HepG2 (cell line): Measurements from ENCODE around the gene MFGE8. TPM values are rescaled to one million over a fixed set of nuclear protein-coding genes. Genes with fewer than 3 reads are reported as not detected.

ENCODE experiments used
- ATAC-seq: fragments of 200-7000 bp; cut with Tn5 transposase; 3 replicates; pipeline ENCODE4 v1.9.1; 2020; ENCODE audit warnings: mild to moderate bottlenecking, moderate library complexity
- BruUV-seq: library from RNA; stranded (reverse); fragments of 400-500 nt; replicated peaks from 2 replicates; lab custom pipeline; 2021; lab: Mats Ljungman, UMichigan
- CTCF ChIA-PET: fragments of 300-600 bp; formaldehyde crosslinking; extraction: SDS; loops from one replicate; lab custom pipeline; 2021; ENCODE audit warnings: low total read pairs, inconsistent platforms, low intra/inter-chr PET ratio; lab: Yijun Ruan, JAX
- POLR2A ChIA-PET: fragments of 350-600 bp; sonication (Branson Sonifier 250); formaldehyde crosslinking; loops from one replicate; lab custom pipeline; 2020; ENCODE audit warnings: antibody characterized with exemption, inconsistent platforms; lab: Yijun Ruan, JAX
- DNase-seq: peaks from one replicate; pipeline ENCODE4 v3.0.0-alpha.2; 2015; ENCODE audit warnings: low spot score
- FAIRE-seq: peaks from 3 replicates; lab custom pipeline; 2011; peaks lifted over from hg19 to GRCh38; lab: Jason Lieb, UNC
- H2AFZ ChIP-seq: one replicate; pipeline ENCODE4 v1.6.1; 2011; ENCODE audit warnings: low read length, inconsistent platforms
- H3K27ac ChIP-seq: fragments of 300-600 bp; 3 replicates; pipeline ENCODE4 v1.8.0; 2011; ENCODE audit warnings: mixed run types, mild to moderate bottlenecking, mixed read lengths, low read length, inconsistent platforms; ENCODE audit not compliant: insufficient read depth; ENCODE audit errors: extremely low read length
- H3K27me3 ChIP-seq, 2 experiments: fragments of 200-600 bp in 1 of 2; 2 replicates in 1 of 2; 3 replicates in 1 of 2; pipeline versions ENCODE4 v1.6.0 to v1.8.0; 2011; ENCODE audit warnings: low read length in 2 of 2, mild to moderate bottlenecking in 2 of 2, moderate library complexity in 2 of 2, inconsistent platforms in 1 of 2; ENCODE audit not compliant: insufficient read depth in 2 of 2, control insufficient read depth in 1 of 2
- H3K36me3 ChIP-seq, 2 experiments: fragments of 200-600 bp in 1 of 2; replicated peaks in 1 of 2; 2 replicates in 1 of 2; 3 replicates in 1 of 2; pipeline versions ENCODE4 v1.5.1 to v1.8.0; 2011; ENCODE audit warnings: low read length in 2 of 2, inconsistent platforms in 1 of 2; ENCODE audit not compliant: insufficient read depth in 2 of 2, control insufficient read depth in 1 of 2
- H3K4me1 ChIP-seq: 2 replicates; pipeline ENCODE4 v1.5.1; 2012; ENCODE audit warnings: low read length, inconsistent platforms; ENCODE audit not compliant: insufficient read depth
- H3K4me2 ChIP-seq: 2 replicates; pipeline ENCODE4 v1.6.0; 2011; ENCODE audit warnings: low read depth, low read length, inconsistent platforms
- H3K4me3 ChIP-seq, 3 experiments: fragments of 200-600 bp in 1 of 3; sonication (generic), shearing (Covaris generic) in 1 of 3; replicated peaks in 1 of 3; 2 replicates each; pipeline ENCODE4 v1.5.1; 2011 to 2016; ENCODE audit warnings: low read length in 3 of 3, inconsistent platforms in 2 of 3, low read depth in 2 of 3, mild to moderate bottlenecking in 2 of 3, control low read depth in 1 of 3, mixed read lengths in 1 of 3; ENCODE audit not compliant: insufficient read depth in 1 of 3
- H3K79me2 ChIP-seq: one replicate; pipeline ENCODE4 v1.6.1; 2011; ENCODE audit warnings: low read length, inconsistent platforms; ENCODE audit not compliant: insufficient read depth
- H3K9ac ChIP-seq: 2 replicates; pipeline ENCODE4 v1.6.0; 2011; ENCODE audit warnings: mild to moderate bottlenecking, low read depth, low read length, inconsistent platforms; ENCODE audit not compliant: insufficient read depth
- H3K9me3 ChIP-seq: 2 replicates; pipeline ENCODE4 v1.5.1; 2012; ENCODE audit warnings: mild to moderate bottlenecking, low read length
- H4K20me1 ChIP-seq: 2 replicates; pipeline ENCODE4 v1.6.0; 2011; ENCODE audit warnings: inconsistent platforms, mild to moderate bottlenecking, low read length, moderate library complexity; ENCODE audit not compliant: insufficient read depth
- ASH2L ChIP-seq: fragments of 300-600, 200-600 bp; sonication (generic); IDR thresholded peaks from 2 replicates; pipeline ENCODE4 v1.7.0; 2017; ENCODE audit warnings: low read depth, mild to moderate bottlenecking, moderate library complexity, mixed read lengths, low read length; ENCODE audit not compliant: insufficient read length
- DNMT3B ChIP-seq: conservative IDR thresholded peaks from 2 replicates; pipeline ENCODE4 v1.6.1; 2016; ENCODE audit warnings: missing biosample characterization, control low read depth
- HOXA3 ChIP-seq: sonication (generic); formaldehyde crosslinking; IDR thresholded peaks from 2 replicates; pipeline ENCODE4 v1.5.0; 2020; ENCODE audit warnings: missing genetic modification reagents
- HOXA9 ChIP-seq: sonication (generic); formaldehyde crosslinking; IDR thresholded peaks from 2 replicates; pipeline ENCODE4 v1.8.1; 2022; ENCODE audit warnings: missing genetic modification reagents, mild to moderate bottlenecking, moderate library complexity, borderline replicate concordance
- KDM2A ChIP-seq: sonication (generic); formaldehyde crosslinking; IDR thresholded peaks from 2 replicates; pipeline ENCODE4 v1.4.0; 2020; ENCODE audit warnings: low read depth, missing genetic modification reagents, borderline replicate concordance
- NFATC3 ChIP-seq: sonication (generic); formaldehyde crosslinking; IDR thresholded peaks from 2 replicates; pipeline ENCODE4 v1.5.1; 2020; ENCODE audit warnings: mild to moderate bottlenecking, missing genetic modification reagents
- SMARCE1 ChIP-seq: fragments of 450-650 bp; IDR thresholded peaks from 2 replicates; pipeline ENCODE4 v1.6.1; 2017; ENCODE audit warnings: borderline replicate concordance
- ZBTB14 ChIP-seq: sonication (generic); formaldehyde crosslinking; IDR thresholded peaks from 2 replicates; pipeline ENCODE4 v1.4.0; 2020; ENCODE audit warnings: missing genetic modification reagents
- ZBTB21 ChIP-seq: sonication (generic); formaldehyde crosslinking; IDR thresholded peaks from 2 replicates; pipeline ENCODE4 v1.4.0; 2020; ENCODE audit warnings: missing genetic modification reagents
- ZFX ChIP-seq: sonication (generic); formaldehyde crosslinking; IDR thresholded peaks from 2 replicates; pipeline ENCODE4 v1.4.0; 2020; ENCODE audit warnings: mild to moderate bottlenecking, low read depth, missing genetic modification reagents, moderate library complexity
- ZNF350 ChIP-seq: sonication (generic); formaldehyde crosslinking; IDR thresholded peaks from 2 replicates; pipeline ENCODE4 v1.4.0; 2020; ENCODE audit warnings: mild to moderate bottlenecking, low read depth, missing genetic modification reagents, borderline replicate concordance
- ZNF543 ChIP-seq: sonication (generic); formaldehyde crosslinking; IDR thresholded peaks from 2 replicates; pipeline ENCODE4 v1.4.0; 2020; ENCODE audit warnings: mild to moderate bottlenecking, missing genetic modification reagents
- ZNF570 ChIP-seq: sonication (generic); formaldehyde crosslinking; IDR thresholded peaks from 2 replicates; pipeline ENCODE4 v1.4.0; 2020; ENCODE audit warnings: mild to moderate bottlenecking, missing genetic modification reagents, borderline replicate concordance
- ZNF660 ChIP-seq: sonication (generic); formaldehyde crosslinking; IDR thresholded peaks from 2 replicates; pipeline ENCODE4 v1.5.1; 2020; ENCODE audit warnings: mild to moderate bottlenecking, low read depth, missing genetic modification reagents, borderline replicate concordance
- ZNF839 ChIP-seq: sonication (generic); formaldehyde crosslinking; IDR thresholded peaks from 2 replicates; pipeline ENCODE4 v1.4.0; 2020; ENCODE audit warnings: missing genetic modification reagents, mild to moderate bottlenecking, borderline replicate concordance
- WGBS: methylation state at CpG from one replicate; pipeline ENCODE4 v1.1.6; 2017; ENCODE audit warnings: low lambda C conversion rate; 5-methylcytosine and 5-hydroxymethylcytosine counted together
- in situ Hi-C: cut with HindIII; loops from 2 replicates; pipeline ENCODE4 v1.10.0; 2017; ENCODE audit warnings: low pct_unique_long_range_greater_than_20kb; ENCODE audit not compliant: extremely low pct_ligation_motif_present
- intact Hi-C: fragments of 100-400 bp; cut with micrococcal nuclease; formaldehyde crosslinking; loops from one replicate; pipeline ENCODE4 v1.10.0; 2022; ENCODE audit not compliant: unreplicated experiment
- polyA plus RNA-seq, 8 experiments: library from polyadenylated mRNA; depleted of rRNA in 3 of 8; stranded (reverse) in 7 of 8; unstranded in 1 of 8; fragments of >200 nt; fragmentation: Illumina TruSeq in 4 of 8; extraction: Trizol in 4 of 8; gene quantifications; 2 replicates each; pipeline versions ENCODE4 v1.2.1 to v1.2.3, GENCODE V29; 2011 to 2016; ENCODE audit warnings: low read depth in 4 of 8, missing spikeins in 1 of 8, mixed read lengths in 1 of 8; ENCODE audit not compliant: insufficient read depth in 1 of 8
- total RNA-seq, 5 experiments: library from RNA; depleted of rRNA; stranded (reverse); fragments of >200 nt; fragmentation: Illumina TruSeq; extraction: Trizol; gene quantifications; 2 replicates each; pipeline ENCODE4 v1.2.3, GENCODE V29; 2016; ENCODE audit warnings: low read depth in 1 of 5
- TF ChIP-seq, protein P1 (sequence below): sonication (generic); formaldehyde crosslinking; IDR thresholded peaks from 2 replicates; pipeline ENCODE4 v1.5.1; 2020; ENCODE audit warnings: missing genetic modification reagents, mild to moderate bottlenecking, borderline replicate concordance

The MFGE8 gene
- total and polyA plus RNA-seq, 2 of the 13 experiments (the other 11 are each of a cell fraction or from before 2014, with no cell fraction given) = 3.4 to 22.1 TPM

DNA sequence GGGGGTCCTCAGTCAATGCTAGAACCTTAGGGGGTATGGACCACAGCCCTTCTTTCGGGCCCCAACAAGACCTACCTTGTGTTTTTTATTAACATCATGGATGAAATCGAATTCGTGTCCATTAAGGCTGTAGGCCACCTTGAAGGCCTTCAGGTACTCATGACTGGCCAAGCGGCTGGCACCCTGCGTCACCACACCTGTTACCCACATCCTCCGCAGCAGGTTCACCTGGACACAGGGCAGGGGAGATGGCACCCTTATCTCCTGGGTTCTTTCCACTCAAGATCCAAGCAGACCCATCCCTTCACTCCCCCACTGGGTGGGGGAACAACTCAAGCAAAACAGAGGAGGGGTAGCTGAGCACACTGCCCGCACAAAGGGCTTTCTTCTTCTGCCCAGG lies 6.6 kb downstream of the MFGE8 start:
- CTCF ChIA-PET = no interaction called here
- Histone ChIP-seq H3K4me1 (peaks cover 11% of the 10 kb centered on the region), H3K79me2 (no peaks in the 10 kb centered on the region), H3K9me3 (no peaks in the 10 kb centered on the region), H3K27ac (no peak overlapping the region), H2AFZ (no peak overlapping the region), H3K9ac (no peak overlapping the region), H3K27me3 (no peaks in the 10 kb centered on the region), H3K36me3 (no peaks in the 10 kb centered on the region), H4K20me1 (0 out of 2 replicates have a peak, but pooled peaks cover 3% of the 10 kb centered on the region), H3K4me3 (no peak overlapping the region), H3K4me2 (no peak overlapping the region)
- POLR2A ChIA-PET = no interaction called here
- TF ChIP-seq, protein P1, sequence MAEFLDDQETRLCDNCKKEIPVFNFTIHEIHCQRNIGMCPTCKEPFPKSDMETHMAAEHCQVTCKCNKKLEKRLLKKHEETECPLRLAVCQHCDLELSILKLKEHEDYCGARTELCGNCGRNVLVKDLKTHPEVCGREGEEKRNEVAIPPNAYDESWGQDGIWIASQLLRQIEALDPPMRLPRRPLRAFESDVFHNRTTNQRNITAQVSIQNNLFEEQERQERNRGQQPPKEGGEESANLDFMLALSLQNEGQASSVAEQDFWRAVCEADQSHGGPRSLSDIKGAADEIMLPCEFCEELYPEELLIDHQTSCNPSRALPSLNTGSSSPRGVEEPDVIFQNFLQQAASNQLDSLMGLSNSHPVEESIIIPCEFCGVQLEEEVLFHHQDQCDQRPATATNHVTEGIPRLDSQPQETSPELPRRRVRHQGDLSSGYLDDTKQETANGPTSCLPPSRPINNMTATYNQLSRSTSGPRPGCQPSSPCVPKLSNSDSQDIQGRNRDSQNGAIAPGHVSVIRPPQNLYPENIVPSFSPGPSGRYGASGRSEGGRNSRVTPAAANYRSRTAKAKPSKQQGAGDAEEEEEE (CRISPR knock-in tag) = no peak
- TF ChIP-seq ZFX (CRISPR knock-in tag) (no peak), HOXA3 (CRISPR knock-in tag) (no peak), NFATC3 (no peak)
- intact Hi-C loops = no loop called here
- 81% methylated on average over 7 of the region's 7 CpGs for WGBS
- in situ Hi-C loops = loop anchor here (10.0 kb wide), 1 partner anchor 268 kb away; no protein-coding TSS in a partner anchor
- DNase-seq = no peak
- ATAC-seq = no peak
- no TSS peak for BruUV-seq
- no peak for FAIRE-seq

DNA sequence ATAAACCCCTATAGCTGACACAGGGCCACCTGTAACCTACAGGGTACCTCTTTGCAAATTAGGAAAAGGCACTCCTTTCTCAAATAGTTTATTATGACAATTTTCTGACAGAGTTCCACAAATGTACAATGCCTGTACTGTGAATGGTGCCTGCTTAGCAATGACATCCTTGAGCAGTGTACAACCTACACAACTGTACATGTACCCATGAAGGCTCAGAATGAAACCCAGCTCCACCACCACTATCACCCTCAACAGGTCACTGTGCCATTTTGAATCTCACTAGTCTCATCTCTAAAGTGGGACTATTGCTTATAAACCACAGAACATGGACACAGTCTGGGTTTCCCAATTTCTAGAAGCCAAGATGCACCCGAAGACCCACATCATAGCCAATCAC lies 7.0 kb downstream of the MFGE8 start:
- ChIA-PET POLR2A (no interaction called here), CTCF (no interaction called here)
- Histone ChIP-seq H3K9me3 (no peaks in the 10 kb centered on the region), H4K20me1 (0 out of 2 replicates have a peak, but pooled peaks cover 3% of the 10 kb centered on the region), H3K79me2 (no peaks in the 10 kb centered on the region), H3K36me3 (no peaks in the 10 kb centered on the region), H3K4me1 (peaks cover 10% of the 10 kb centered on the region), H3K27ac (no peak overlapping the region), H3K4me2 (no peak overlapping the region), H2AFZ (no peak overlapping the region), H3K9ac (no peak overlapping the region), H3K27me3 (no peaks in the 10 kb centered on the region), H3K4me3 (no peak overlapping the region)
- 78% methylated on average over 1 of the region's 1 CpG for WGBS
- BruUV-seq = no TSS peak
- ATAC-seq (no peak), DNase-seq (no peak), FAIRE-seq (no peak)
- in situ Hi-C loops = loop anchor here (10.0 kb wide), 1 partner anchor 269 kb away; no protein-coding TSS in a partner anchor
- intact Hi-C loops = no loop called here
- no peak for TF ChIP-seq HOXA9 (CRISPR knock-in tag)
- no peak for TF ChIP-seq ZNF660 (CRISPR knock-in tag)
- TF ChIP-seq ZNF839 (CRISPR knock-in tag) = no peak
- no peak for TF ChIP-seq ZBTB14 (CRISPR knock-in tag)
- no peak for TF ChIP-seq ZNF570 (CRISPR knock-in tag)
- TF ChIP-seq ASH2L = no peak
- no peak for TF ChIP-seq DNMT3B (CRISPR knock-in tag)
- no peak for TF ChIP-seq ZNF543
- TF ChIP-seq SMARCE1 = no peak
- no peak for TF ChIP-seq ZNF350 (CRISPR knock-in tag)
- TF ChIP-seq ZBTB21 (CRISPR knock-in tag) = no peak
- no peak for TF ChIP-seq KDM2A (CRISPR knock-in tag)
